ENCODE data around the gene ASCC3.
"Not testable (repeated sequence)": the region's sequence is repeated elsewhere in the genome, so short reads cannot be mapped to it uniquely, and the experiment has no call there.

Gene ASCC3

GRCh38 chr6:100796049-100796823 is 84.9 kb downstream of the ASCC3 start:
- no peak for DNase-seq

- DNase-seq = no peak
Measured at GRCh38 chr6:100790084-100790483, 91.0 kb downstream of the ASCC3 start.

- DNase-seq = no peak
Measured at GRCh38 chr6:100785982-100786381, 95.1 kb downstream of the ASCC3 start.

- no peak for DNase-seq
Measured at GRCh38 chr6:100780648-100781047, 100.5 kb downstream of the ASCC3 start.

GRCh38 chr6:100775667-100776066 is 105.5 kb downstream of the ASCC3 start:
- DNase-seq = no peak

- DNase-seq = no peak
Measured at GRCh38 chr6:100774681-100775080, 106.4 kb downstream of the ASCC3 start.

GRCh38 chr6:100768816-100769351 is 112.2 kb downstream of the ASCC3 start:
- no peak for DNase-seq

- DNase-seq = no peak
Measured at GRCh38 chr6:100763617-100764241, 117.4 kb downstream of the ASCC3 start.

GRCh38 chr6:100761841-100762240 is 119.3 kb downstream of the ASCC3 start:
- DNase-seq = no peak

- DNase-seq = not testable (repeated sequence)
Measured at GRCh38 chr6:100758386-100758785, 122.7 kb downstream of the ASCC3 start.

- no peak for DNase-seq
Measured at GRCh38 chr6:100753421-100753820, 127.7 kb downstream of the ASCC3 start.

- DNase-seq = no peak
Measured at GRCh38 chr6:100751590-100751989, 129.5 kb downstream of the ASCC3 start.

- DNase-seq = no peak
Measured at GRCh38 chr6:100745419-100746041, 135.6 kb downstream of the ASCC3 start.

GRCh38 chr6:100740439-100740838 is 140.7 kb downstream of the ASCC3 start:
- no peak for DNase-seq

GRCh38 chr6:100737720-100738119 is 143.4 kb downstream of the ASCC3 start:
- DNase-seq = not testable (repeated sequence)

GRCh38 chr6:100731411-100731810 is 149.7 kb downstream of the ASCC3 start:
- DNase-seq = no peak

- no peak for DNase-seq
Measured at GRCh38 chr6:100730001-100730980, 150.8 kb downstream of the ASCC3 start.

GRCh38 chr6:100726666-100727065 is 154.5 kb downstream of the ASCC3 start:
- no peak for DNase-seq

- no peak for DNase-seq
Measured at GRCh38 chr6:100724696-100725095, 156.4 kb downstream of the ASCC3 start.

GRCh38 chr6:100724222-100724621 is 156.9 kb downstream of the ASCC3 start:
- no peak for DNase-seq

GRCh38 chr6:100721256-100721655 is 159.9 kb downstream of the ASCC3 start:
- DNase-seq = no peak

- DNase-seq = no peak
Measured at GRCh38 chr6:100719883-100720682, 161.0 kb downstream of the ASCC3 start.
